ENCODE results near the gene ULBP3. TPM values are rescaled to one million over a fixed set of nuclear protein-coding genes. Genes with fewer than 3 reads are reported as not detected.

The ULBP3 gene
- total RNA-seq, 1 experiment from 2014 or later: 18.4 TPM

DNA sequence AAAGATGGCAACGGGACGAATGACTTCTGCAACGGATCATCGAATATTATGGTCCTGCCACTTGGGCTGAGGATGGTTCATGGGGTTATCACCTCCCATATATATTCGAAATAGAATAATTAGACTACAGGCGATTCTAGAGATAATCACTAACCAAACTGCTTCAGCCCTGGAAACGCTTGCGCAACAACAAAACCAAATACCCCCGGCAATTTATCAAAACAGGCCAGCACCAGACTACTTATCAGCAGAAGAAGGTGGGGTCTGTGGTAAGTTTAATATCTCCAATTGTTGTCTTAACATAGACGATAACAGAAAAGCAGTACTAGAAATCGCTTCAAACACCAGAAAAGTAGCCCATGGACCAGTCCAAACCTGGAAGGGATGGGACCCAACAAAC, 31.0 kb upstream of the ULBP3 start (continued):
- TF ChIP-seq, protein P1, sequence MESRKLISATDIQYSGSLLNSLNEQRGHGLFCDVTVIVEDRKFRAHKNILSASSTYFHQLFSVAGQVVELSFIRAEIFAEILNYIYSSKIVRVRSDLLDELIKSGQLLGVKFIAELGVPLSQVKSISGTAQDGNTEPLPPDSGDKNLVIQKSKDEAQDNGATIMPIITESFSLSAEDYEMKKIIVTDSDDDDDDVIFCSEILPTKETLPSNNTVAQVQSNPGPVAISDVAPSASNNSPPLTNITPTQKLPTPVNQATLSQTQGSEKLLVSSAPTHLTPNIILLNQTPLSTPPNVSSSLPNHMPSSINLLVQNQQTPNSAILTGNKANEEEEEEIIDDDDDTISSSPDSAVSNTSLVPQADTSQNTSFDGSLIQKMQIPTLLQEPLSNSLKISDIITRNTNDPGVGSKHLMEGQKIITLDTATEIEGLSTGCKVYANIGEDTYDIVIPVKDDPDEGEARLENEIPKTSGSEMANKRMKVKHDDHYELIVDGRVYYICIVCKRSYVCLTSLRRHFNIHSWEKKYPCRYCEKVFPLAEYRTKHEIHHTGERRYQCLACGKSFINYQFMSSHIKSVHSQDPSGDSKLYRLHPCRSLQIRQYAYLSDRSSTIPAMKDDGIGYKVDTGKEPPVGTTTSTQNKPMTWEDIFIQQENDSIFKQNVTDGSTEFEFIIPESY (IDR thresholded peaks at IDR 0.05; ENCODE audit: extremely low read depth, insufficient replicate concordance, low read length): no peak
- TF ChIP-seq EZH2phosphoT487 (IDR thresholded peaks at IDR 0.05; ENCODE audit: borderline replicate concordance): no peak
- TF ChIP-seq FOSL1 (IDR thresholded peaks at IDR 0.05; ENCODE audit: low read depth): no peak
- TF ChIP-seq, protein P2, sequence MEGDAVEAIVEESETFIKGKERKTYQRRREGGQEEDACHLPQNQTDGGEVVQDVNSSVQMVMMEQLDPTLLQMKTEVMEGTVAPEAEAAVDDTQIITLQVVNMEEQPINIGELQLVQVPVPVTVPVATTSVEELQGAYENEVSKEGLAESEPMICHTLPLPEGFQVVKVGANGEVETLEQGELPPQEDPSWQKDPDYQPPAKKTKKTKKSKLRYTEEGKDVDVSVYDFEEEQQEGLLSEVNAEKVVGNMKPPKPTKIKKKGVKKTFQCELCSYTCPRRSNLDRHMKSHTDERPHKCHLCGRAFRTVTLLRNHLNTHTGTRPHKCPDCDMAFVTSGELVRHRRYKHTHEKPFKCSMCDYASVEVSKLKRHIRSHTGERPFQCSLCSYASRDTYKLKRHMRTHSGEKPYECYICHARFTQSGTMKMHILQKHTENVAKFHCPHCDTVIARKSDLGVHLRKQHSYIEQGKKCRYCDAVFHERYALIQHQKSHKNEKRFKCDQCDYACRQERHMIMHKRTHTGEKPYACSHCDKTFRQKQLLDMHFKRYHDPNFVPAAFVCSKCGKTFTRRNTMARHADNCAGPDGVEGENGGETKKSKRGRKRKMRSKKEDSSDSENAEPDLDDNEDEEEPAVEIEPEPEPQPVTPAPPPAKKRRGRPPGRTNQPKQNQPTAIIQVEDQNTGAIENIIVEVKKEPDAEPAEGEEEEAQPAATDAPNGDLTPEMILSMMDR (IDR thresholded peaks at IDR 0.05 in 2 of 3, conservative IDR thresholded peaks at IDR 0.05 in 1 of 3; ENCODE audit: borderline replicate concordance in 1 of 3, insufficient read depth in 1 of 3, low read depth in 2 of 3, low read length in 2 of 3): no peak
- TF ChIP-seq CBX3 (IDR thresholded peaks at IDR 0.05; ENCODE audit: low read depth): no peak
- TF ChIP-seq SRF (IDR thresholded peaks at IDR 0.05; ENCODE audit: low read depth): no peak
- no peak for TF ChIP-seq JUND (IDR thresholded peaks at IDR 0.05)
- no peak for TF ChIP-seq YY1 (IDR thresholded peaks at IDR 0.05; ENCODE audit: extremely low read depth, insufficient replicate concordance, low read depth, low read length)

DNA sequence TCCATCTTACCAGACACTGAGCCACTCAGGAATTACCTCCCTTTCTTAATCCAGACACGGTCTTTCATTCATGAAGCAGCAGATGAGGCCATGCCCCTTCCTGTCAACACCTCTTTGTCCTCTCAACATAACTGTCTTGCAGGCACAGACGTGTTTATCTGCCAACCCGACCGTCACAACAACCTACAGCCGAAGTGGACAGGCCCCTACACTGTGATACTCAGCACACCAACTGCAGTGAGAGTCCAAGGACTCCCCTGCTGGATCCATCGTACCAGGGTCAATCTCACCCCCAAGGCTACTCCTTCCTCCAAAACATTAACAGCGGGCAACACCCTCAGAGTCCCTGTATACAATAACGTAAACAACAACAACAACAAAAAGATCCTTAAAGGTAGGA, 30.6 kb upstream of the ULBP3 start:
- H3K4me1 ChIP-seq (ENCODE audit: control insufficient read depth in 1 of 2, insufficient read depth in 2 of 2, low read length in 2 of 2): no peaks in the 10 kb centered on the region
- intact Hi-C loops (cut with micrococcal nuclease): no loop called here
- BruUV-seq (replicated peaks): no TSS peak
- H3K4me3 ChIP-seq (replicated peaks in 1 of 2; ENCODE audit: low read depth in 1 of 2, low read length in 2 of 2): no peak overlapping the region
- no peak overlapping the region for H3K27ac ChIP-seq (ENCODE audit: low read depth, low read length)
- H4K20me1 ChIP-seq (ENCODE audit: insufficient read depth): no peaks in the 10 kb centered on the region
- H3K9me3 ChIP-seq (ENCODE audit: control insufficient read depth in 1 of 2, insufficient read depth in 1 of 2, low read depth in 1 of 2, low read length in 2 of 2): no peaks in the 10 kb centered on the region
- DNase-seq (ENCODE audit: low read depth, low spot score): no peak
- H3K27me3 ChIP-seq (ENCODE audit: insufficient read depth, low read length): peaks cover 4% of the 10 kb centered on the region; the same call in 1 of the 2 replicates
- ATAC-seq: no peak
- ChIA-PET POLR2A (no interaction called here), RAD21 (ENCODE audit: low non-redundant PET in 1 of 2, low total read pairs in 2 of 2, uncharacterized antibody in 2 of 2, unreplicated experiment in 2 of 2) (no interaction called here), CTCF (no interaction called here)
- H2AFZ ChIP-seq (ENCODE audit: low read depth, low read length, poor library complexity, severe bottlenecking): no peak overlapping the region
- no peak overlapping the region for H3K4me2 ChIP-seq (ENCODE audit: low read length)
- H3K36me3 ChIP-seq (ENCODE audit: control insufficient read depth in 1 of 2, insufficient read depth in 2 of 2, low read length in 2 of 2): no peaks in the 10 kb centered on the region
- no peaks in the 10 kb centered on the region for H3K79me2 ChIP-seq (ENCODE audit: insufficient read depth, low read length)
- no peak overlapping the region for H3K9ac ChIP-seq (ENCODE audit: low read length)
- no peak for TF ChIP-seq POLR2A (IDR thresholded peaks at IDR 0.05; ENCODE audit: borderline replicate concordance, extremely low read depth, insufficient read depth, insufficient read length)
- TF ChIP-seq EZH2 (IDR thresholded peaks at IDR 0.05): no peak
- no peak for TF ChIP-seq ZFX (IDR thresholded peaks at IDR 0.05)
- TF ChIP-seq SRF (IDR thresholded peaks at IDR 0.05; ENCODE audit: low read depth): no peak
- TF ChIP-seq CBX3 (IDR thresholded peaks at IDR 0.05; ENCODE audit: low read depth): no peak
- TF ChIP-seq, protein P3, sequence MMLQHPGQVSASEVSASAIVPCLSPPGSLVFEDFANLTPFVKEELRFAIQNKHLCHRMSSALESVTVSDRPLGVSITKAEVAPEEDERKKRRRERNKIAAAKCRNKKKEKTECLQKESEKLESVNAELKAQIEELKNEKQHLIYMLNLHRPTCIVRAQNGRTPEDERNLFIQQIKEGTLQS (IDR thresholded peaks at IDR 0.05): no peak
- TF ChIP-seq, protein P2 (IDR thresholded peaks at IDR 0.05 in 2 of 3, conservative IDR thresholded peaks at IDR 0.05 in 1 of 3; ENCODE audit: borderline replicate concordance in 1 of 3, insufficient read depth in 1 of 3, low read depth in 2 of 3, low read length in 2 of 3): no peak
- H3K9me2 ChIP-seq (ENCODE audit: insufficient read depth): no peaks in the 10 kb centered on the region

Data from HCT116 (cell line).